Measurements from ENCODE around the gene RERG. TPM values are rescaled to one million over a fixed set of nuclear protein-coding genes. Genes with fewer than 3 reads are reported as not detected.
"Not testable (repeated sequence)": the region's sequence is repeated elsewhere in the genome, so short reads cannot be mapped to it uniquely, and the experiment has no call there.

The RERG gene
- total and polyA plus RNA-seq, 7 donors = 1.6 to 3.1 (median 2.3) TPM

DNA sequence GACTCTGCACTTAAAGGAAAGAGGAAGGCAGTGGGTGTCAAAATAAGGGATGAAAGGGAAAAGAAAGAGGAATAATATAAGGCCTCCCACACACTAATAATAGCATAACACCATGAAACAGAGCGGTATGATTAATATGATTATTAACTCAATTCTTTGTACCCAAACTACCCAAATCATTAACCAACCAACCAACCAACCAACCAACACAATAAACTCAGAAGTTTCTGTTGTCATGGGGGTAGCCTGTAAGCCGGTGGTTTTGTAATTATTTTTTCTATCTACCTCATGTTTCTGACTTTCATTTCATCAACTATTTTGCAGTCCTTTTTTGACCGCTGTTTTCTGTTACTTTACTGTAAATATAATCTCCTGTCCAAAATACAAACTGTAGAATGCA, 105.8 kb downstream of the RERG start:
- H3K9me3 ChIP-seq = no peaks in the 10 kb centered on the region
- no peak for DNase-seq
- H3K4me1 ChIP-seq = no peaks in the 10 kb centered on the region
- H3K27me3 ChIP-seq (ENCODE audit: insufficient read depth in 3 of 3, low read length in 2 of 3) = no peaks in the 10 kb centered on the region
- no peak overlapping the region for H3K27ac ChIP-seq
- no peaks in the 10 kb centered on the region for H3K36me3 ChIP-seq (ENCODE audit: insufficient read depth in 1 of 2, low read depth in 1 of 2)
- no peak overlapping the region for H3K4me3 ChIP-seq
- intact Hi-C loops (cut with DNase I) = no loop called here
- ATAC-seq = no peak
- TF ChIP-seq, protein P1, sequence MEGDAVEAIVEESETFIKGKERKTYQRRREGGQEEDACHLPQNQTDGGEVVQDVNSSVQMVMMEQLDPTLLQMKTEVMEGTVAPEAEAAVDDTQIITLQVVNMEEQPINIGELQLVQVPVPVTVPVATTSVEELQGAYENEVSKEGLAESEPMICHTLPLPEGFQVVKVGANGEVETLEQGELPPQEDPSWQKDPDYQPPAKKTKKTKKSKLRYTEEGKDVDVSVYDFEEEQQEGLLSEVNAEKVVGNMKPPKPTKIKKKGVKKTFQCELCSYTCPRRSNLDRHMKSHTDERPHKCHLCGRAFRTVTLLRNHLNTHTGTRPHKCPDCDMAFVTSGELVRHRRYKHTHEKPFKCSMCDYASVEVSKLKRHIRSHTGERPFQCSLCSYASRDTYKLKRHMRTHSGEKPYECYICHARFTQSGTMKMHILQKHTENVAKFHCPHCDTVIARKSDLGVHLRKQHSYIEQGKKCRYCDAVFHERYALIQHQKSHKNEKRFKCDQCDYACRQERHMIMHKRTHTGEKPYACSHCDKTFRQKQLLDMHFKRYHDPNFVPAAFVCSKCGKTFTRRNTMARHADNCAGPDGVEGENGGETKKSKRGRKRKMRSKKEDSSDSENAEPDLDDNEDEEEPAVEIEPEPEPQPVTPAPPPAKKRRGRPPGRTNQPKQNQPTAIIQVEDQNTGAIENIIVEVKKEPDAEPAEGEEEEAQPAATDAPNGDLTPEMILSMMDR (IDR thresholded peaks at IDR 0.05) = no peak
- 93 to 98% (median 95%) methylated on average over 3 of the region's 3 CpGs for WGBS, 3 donors

GRCh38 chr12:15114501-15114900, 106.7 kb downstream of the RERG start:
- WGBS, 3 donors = 95 to 97% (median 97%) methylated on average over 4 of the region's 4 CpGs
- intact Hi-C loops (cut with DNase I) = no loop called here

GRCh38 chr12:15092826-15093225, 128.4 kb downstream of the RERG start:
- no peak for DNase-seq
- H3K4me1 ChIP-seq = no peaks in the 10 kb centered on the region
- ATAC-seq = no peak
- H3K36me3 ChIP-seq (ENCODE audit: insufficient read depth in 1 of 2, low read depth in 1 of 2) = no peaks in the 10 kb centered on the region
- WGBS, 3 donors = 38 to 58% (median 44%) methylated on average over 1 of the region's 1 CpG
- H3K27me3 ChIP-seq (ENCODE audit: insufficient read depth in 3 of 3, low read length in 2 of 3) = no peaks in the 10 kb centered on the region
- TF ChIP-seq, protein P1 (IDR thresholded peaks at IDR 0.05) = no peak
- no peaks in the 10 kb centered on the region for H3K9me3 ChIP-seq
- no peak overlapping the region for H3K4me3 ChIP-seq
- H3K27ac ChIP-seq = no peak overlapping the region
- intact Hi-C loops (cut with DNase I) = no loop called here

More at GRCh38 chr12:15114501-15114900, 106.7 kb downstream of the RERG start:
- H3K27me3 ChIP-seq (ENCODE audit: insufficient read depth in 3 of 3, low read length in 2 of 3) = no peaks in the 10 kb centered on the region
- no peaks in the 10 kb centered on the region for H3K9me3 ChIP-seq
- no peaks in the 10 kb centered on the region for H3K4me1 ChIP-seq
- H3K36me3 ChIP-seq (ENCODE audit: insufficient read depth in 1 of 2, low read depth in 1 of 2) = no peaks in the 10 kb centered on the region
- DNase-seq (no peak), ATAC-seq (no peak)
- H3K27ac ChIP-seq = no peak overlapping the region
- H3K4me3 ChIP-seq = no peak overlapping the region
- TF ChIP-seq, protein P1 (IDR thresholded peaks at IDR 0.05) = no peak

- H3K27ac ChIP-seq = no peak overlapping the region
- intact Hi-C loops (cut with DNase I) = no loop called here
Observed at GRCh38 chr12:15090441-15090840, 130.8 kb downstream of the RERG start.

GRCh38 chr12:15088105-15088504, 133.1 kb downstream of the RERG start:
- DNase-seq (no peak), ATAC-seq (no peak)
- 47 to 68% (median 62%) methylated on average over 1 of the region's 1 CpG for WGBS, 3 donors
- no peaks in the 10 kb centered on the region for H3K4me1 ChIP-seq
- TF ChIP-seq, protein P1 (IDR thresholded peaks at IDR 0.05) = no peak
- no peak overlapping the region for H3K27ac ChIP-seq
- H3K27me3 ChIP-seq (ENCODE audit: insufficient read depth in 3 of 3, low read length in 2 of 3) = no peaks in the 10 kb centered on the region
- H3K4me3 ChIP-seq = no peak overlapping the region
- intact Hi-C loops (cut with DNase I) = no loop called here
- H3K36me3 ChIP-seq (ENCODE audit: insufficient read depth in 1 of 2, low read depth in 1 of 2) = no peaks in the 10 kb centered on the region
- no peaks in the 10 kb centered on the region for H3K9me3 ChIP-seq

More at GRCh38 chr12:15090441-15090840, 130.8 kb downstream of the RERG start:
- 80 to 83% (median 80%) methylated on average over 2 of the region's 2 CpGs for WGBS, 3 donors
- ATAC-seq (no peak), DNase-seq (no peak)
- Histone ChIP-seq H3K4me3 (no peak overlapping the region), H3K4me1 (no peaks in the 10 kb centered on the region), H3K27me3 (ENCODE audit: insufficient read depth in 3 of 3, low read length in 2 of 3) (no peaks in the 10 kb centered on the region), H3K36me3 (ENCODE audit: insufficient read depth in 1 of 2, low read depth in 1 of 2) (no peaks in the 10 kb centered on the region), H3K9me3 (no peaks in the 10 kb centered on the region)
- TF ChIP-seq, protein P1 (IDR thresholded peaks at IDR 0.05) = no peak

- H3K4me3 ChIP-seq; H3K36me3 ChIP-seq (ENCODE audit: insufficient read depth in 1 of 2, low read depth in 1 of 2); H3K27ac ChIP-seq; ATAC-seq; H3K9me3 ChIP-seq; intact Hi-C loops (cut with DNase I); DNase-seq; H3K4me1 ChIP-seq; H3K27me3 ChIP-seq (ENCODE audit: insufficient read depth in 3 of 3, low read length in 2 of 3): not testable (repeated sequence)
- WGBS, 3 donors = 62 to 79% (median 74%) methylated on average over 2 of the region's 2 CpGs
Observed at GRCh38 chr12:15077751-15078150, 143.5 kb downstream of the RERG start.

All from psoas muscle (tissue), 8 donors.